WERI-Rb-1 (cell line): ENCODE measurements around the gene ZBTB21.

Experiments used
- DNase-seq: peaks from one replicate; pipeline ENCODE4 v3.0.0-alpha.2; 2020
- H3K27ac ChIP-seq: fragments of 250-450 bp; sonication (Bioruptor Pico); 2 replicates; pipeline ENCODE4 v1.5.1; 2020; ENCODE audit warnings: mild to moderate bottlenecking, moderate library complexity
- H3K27me3 ChIP-seq: fragments of 250-450 bp; sonication (Bioruptor Pico); 2 replicates; pipeline ENCODE4 v1.5.1; 2021; ENCODE audit warnings: mild to moderate bottlenecking, low read depth, moderate library complexity; ENCODE audit not compliant: insufficient read depth, severe bottlenecking
- H3K36me3 ChIP-seq: fragments of 250-450 bp; sonication (Bioruptor Pico); 2 replicates; pipeline ENCODE4 v1.5.1; 2020; ENCODE audit warnings: mild to moderate bottlenecking, moderate library complexity
- H3K4me3 ChIP-seq: 2 replicates; pipeline ENCODE4 v1.5.1; 2011; ENCODE audit warnings: low read depth, mild to moderate bottlenecking, control low read depth, low read length
- H3K9me3 ChIP-seq: fragments of 250-450 bp; sonication (Bioruptor Pico); 2 replicates; pipeline ENCODE4 v1.5.1; 2021; ENCODE audit warnings: mild to moderate bottlenecking, moderate library complexity; ENCODE audit not compliant: severe bottlenecking
- TF ChIP-seq, protein P1 (sequence below): IDR thresholded peaks from 2 replicates; pipeline ENCODE4 v1.5.1; 2011; ENCODE audit warnings: low read depth, mild to moderate bottlenecking, control low read depth, inconsistent platforms, low read length

Gene ZBTB21

DNA sequence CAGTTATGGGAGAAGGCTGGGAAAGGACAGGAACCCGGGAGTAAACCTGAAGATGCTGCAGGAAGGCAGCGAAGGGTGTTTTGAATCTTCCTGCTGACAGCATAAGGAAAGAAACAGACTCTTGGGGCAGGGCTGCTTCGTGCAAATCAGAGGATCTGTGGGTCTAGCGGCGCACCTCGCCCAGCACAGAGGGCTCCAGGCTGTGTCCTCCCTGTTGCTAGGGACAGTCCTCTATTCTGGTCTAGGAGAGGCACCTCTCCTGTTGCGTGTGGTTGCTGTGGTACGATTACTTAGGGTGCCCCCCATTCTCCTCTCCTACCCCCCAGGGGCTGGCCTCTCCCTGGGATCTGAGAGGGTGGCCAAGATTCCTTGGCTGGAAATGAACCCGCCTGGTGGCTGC is 67.7 kb downstream of the ZBTB21 start:
- no peaks in the 10 kb centered on the region for H3K9me3 ChIP-seq
- no peak overlapping the region for H3K27ac ChIP-seq
- H3K27me3 ChIP-seq, result no peaks in the 10 kb centered on the region
- TF ChIP-seq, protein P1, sequence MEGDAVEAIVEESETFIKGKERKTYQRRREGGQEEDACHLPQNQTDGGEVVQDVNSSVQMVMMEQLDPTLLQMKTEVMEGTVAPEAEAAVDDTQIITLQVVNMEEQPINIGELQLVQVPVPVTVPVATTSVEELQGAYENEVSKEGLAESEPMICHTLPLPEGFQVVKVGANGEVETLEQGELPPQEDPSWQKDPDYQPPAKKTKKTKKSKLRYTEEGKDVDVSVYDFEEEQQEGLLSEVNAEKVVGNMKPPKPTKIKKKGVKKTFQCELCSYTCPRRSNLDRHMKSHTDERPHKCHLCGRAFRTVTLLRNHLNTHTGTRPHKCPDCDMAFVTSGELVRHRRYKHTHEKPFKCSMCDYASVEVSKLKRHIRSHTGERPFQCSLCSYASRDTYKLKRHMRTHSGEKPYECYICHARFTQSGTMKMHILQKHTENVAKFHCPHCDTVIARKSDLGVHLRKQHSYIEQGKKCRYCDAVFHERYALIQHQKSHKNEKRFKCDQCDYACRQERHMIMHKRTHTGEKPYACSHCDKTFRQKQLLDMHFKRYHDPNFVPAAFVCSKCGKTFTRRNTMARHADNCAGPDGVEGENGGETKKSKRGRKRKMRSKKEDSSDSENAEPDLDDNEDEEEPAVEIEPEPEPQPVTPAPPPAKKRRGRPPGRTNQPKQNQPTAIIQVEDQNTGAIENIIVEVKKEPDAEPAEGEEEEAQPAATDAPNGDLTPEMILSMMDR, result no peak
- peaks cover 21% of the 10 kb centered on the region for H3K36me3 ChIP-seq
- no peak for DNase-seq
- no peak overlapping the region for H3K4me3 ChIP-seq

DNA sequence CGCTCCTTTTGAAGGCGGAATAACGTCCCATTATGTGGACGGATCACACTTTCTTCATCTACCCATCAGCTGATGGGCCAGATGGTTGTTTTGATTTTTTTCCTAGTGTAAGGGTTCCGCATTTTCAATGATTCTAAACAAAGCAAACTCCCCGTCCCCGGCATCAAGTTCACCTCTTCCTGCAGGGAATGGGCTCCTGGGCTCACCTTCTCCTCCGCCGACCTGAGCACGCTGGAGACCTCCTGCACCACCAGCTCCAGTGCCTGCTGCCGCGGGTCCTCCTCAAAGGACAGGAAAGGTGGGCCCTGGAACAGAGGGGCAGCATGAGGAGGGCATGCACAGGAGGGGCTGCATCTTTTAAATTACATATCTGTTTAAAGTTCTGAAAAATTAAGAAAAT is 68.2 kb downstream of the ZBTB21 start:
- no peak for DNase-seq
- no peak overlapping the region for H3K4me3 ChIP-seq
- no peaks in the 10 kb centered on the region for H3K9me3 ChIP-seq
- TF ChIP-seq, protein P1, result no peak
- H3K27me3 ChIP-seq, result no peaks in the 10 kb centered on the region
- H3K27ac ChIP-seq, result no peak overlapping the region
- peaks cover 21% of the 10 kb centered on the region for H3K36me3 ChIP-seq

DNA sequence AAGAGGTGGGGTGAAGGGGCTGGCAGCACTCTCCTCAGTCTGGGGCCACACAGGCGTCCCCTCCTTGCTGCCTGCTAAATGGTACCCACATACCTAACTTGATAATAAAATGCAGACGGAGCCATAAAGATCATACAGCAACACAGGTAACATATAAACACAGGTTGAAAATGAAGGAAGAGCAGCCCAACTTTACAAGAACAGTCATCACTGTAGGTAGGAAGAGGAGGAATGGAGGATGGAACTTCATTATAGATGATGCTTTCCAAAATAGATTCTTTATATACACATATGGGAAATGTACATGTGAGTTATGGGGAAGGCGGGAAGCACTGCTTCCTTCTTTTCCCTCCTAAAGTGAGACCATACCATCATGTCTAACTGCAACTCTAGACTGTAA is 69.7 kb downstream of the ZBTB21 start:
- H3K27ac ChIP-seq, result no peak overlapping the region
- no peak for DNase-seq
- no peak overlapping the region for H3K4me3 ChIP-seq
- H3K27me3 ChIP-seq, result no peaks in the 10 kb centered on the region
- H3K36me3 ChIP-seq, result peaks cover 22% of the 10 kb centered on the region
- no peaks in the 10 kb centered on the region for H3K9me3 ChIP-seq
- TF ChIP-seq, protein P1, result no peak

DNA sequence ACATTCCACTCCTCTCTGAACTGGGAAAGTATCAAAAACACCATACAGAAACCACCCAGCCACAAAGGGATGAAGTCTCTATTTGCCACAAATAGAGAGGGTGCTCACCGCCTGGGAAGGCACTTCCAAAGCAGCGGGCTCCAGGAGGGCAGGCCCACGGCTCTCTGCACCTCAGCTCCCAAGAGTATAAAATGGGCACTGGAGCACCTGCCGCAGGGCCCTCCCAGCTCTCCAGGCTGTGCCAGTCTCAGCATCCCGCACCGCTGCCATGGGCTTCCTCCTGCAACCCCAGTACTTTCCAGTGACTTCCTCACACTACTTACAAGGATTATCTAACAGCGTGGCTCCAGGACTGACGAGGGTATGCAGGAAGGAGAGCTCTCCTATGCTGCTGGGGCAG is 70.8 kb downstream of the ZBTB21 start:
- TF ChIP-seq, protein P1, result no peak
- Histone ChIP-seq H3K36me3 (peaks cover 25% of the 10 kb centered on the region), H3K9me3 (no peaks in the 10 kb centered on the region), H3K4me3 (no peak overlapping the region), H3K27me3 (no peaks in the 10 kb centered on the region), H3K27ac (no peak overlapping the region)
- no peak for DNase-seq
